ENCODE measurements around the gene APEH.

DNA sequence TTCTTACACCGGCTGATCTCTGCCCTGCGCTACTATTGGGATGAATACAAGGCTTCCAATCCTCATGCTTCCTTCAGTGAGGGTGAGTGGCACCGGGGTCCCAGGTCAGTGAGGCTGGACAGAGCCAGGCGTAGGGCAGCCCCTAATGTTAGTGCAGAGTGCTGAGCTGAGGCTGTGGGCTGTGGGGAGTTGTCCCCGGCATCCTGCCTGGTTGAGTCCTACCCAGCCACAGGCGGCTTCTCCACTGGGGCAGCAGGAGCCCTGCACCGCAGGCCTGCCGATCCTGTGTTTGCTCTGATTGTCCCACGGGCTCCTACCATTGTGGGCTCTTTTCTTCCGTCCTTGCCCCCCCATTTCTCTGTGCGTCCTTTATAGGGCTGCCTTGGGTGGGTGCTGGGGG lies 28.5 kb downstream of the APEH start:
- TF ChIP-seq, protein P1, sequence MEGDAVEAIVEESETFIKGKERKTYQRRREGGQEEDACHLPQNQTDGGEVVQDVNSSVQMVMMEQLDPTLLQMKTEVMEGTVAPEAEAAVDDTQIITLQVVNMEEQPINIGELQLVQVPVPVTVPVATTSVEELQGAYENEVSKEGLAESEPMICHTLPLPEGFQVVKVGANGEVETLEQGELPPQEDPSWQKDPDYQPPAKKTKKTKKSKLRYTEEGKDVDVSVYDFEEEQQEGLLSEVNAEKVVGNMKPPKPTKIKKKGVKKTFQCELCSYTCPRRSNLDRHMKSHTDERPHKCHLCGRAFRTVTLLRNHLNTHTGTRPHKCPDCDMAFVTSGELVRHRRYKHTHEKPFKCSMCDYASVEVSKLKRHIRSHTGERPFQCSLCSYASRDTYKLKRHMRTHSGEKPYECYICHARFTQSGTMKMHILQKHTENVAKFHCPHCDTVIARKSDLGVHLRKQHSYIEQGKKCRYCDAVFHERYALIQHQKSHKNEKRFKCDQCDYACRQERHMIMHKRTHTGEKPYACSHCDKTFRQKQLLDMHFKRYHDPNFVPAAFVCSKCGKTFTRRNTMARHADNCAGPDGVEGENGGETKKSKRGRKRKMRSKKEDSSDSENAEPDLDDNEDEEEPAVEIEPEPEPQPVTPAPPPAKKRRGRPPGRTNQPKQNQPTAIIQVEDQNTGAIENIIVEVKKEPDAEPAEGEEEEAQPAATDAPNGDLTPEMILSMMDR (conservative IDR thresholded peaks at IDR 0.05 in 1 of 2, IDR thresholded peaks at IDR 0.05 in 1 of 2; ENCODE audit: low read depth in 1 of 2, low read length in 2 of 2), result no peak
- no peak for TF ChIP-seq EZH2 (IDR thresholded peaks at IDR 0.05; ENCODE audit: low read length, missing control alignments)

Data from fibroblast of lung (primary cell).